Stimulated activated CD8-positive, alpha-beta memory T cell treated with anti-CD3 and anti-CD28 coated beads, Interleukin-4, amount 100 ng/mL, for 48 hours (primary cell): ENCODE results near the gene SLC30A10.
"Not testable (repeated sequence)": the region's sequence is repeated elsewhere in the genome, so short reads cannot be mapped to it uniquely, and the experiment has no call there.

ENCODE experiments used
- DNase-seq: peaks from one replicate; pipeline ENCODE4 v3.0.0-alpha.2; 2020

Gene SLC30A10

DNA sequence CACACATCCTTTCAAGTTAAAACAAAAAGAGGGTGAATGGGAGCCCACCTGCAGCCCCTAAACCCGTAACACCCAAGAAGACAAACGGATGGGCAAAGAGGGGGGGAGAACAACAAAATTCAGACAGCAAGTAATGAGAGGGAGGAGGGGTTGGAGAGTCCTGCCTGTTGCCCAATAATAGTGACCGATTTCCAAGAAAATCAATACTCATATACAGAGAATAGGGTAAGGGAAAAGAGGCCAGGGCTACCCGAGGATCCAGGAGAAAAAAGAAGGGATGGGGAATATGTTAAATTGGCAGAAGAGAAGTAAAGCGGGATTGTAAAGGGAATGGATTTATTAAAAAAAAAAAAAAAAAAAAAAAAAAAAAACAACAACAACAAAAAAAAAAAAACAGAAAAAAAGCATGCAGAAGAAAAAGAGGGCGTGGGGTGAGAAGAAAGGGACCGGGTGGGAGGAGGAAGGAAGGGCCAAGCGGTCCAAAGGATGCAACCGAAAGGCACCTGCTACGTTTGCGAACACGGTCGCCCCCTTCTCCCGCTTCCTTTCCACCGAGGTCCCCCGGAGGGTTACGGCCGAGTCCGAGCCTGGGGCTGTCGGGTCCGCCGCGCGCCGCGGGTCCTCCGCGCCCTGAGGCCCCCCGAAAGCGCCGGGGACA is 930 bp downstream of the SLC30A10 start:
- DNase-seq = no peak

- no peak for DNase-seq
These were observed 1.9 kb downstream of the SLC30A10 start for GRCh38 chr1:219926363-219926998.

- no peak for DNase-seq
These were observed 4.0 kb downstream of the SLC30A10 start for GRCh38 chr1:219924342-219924741.

DNA sequence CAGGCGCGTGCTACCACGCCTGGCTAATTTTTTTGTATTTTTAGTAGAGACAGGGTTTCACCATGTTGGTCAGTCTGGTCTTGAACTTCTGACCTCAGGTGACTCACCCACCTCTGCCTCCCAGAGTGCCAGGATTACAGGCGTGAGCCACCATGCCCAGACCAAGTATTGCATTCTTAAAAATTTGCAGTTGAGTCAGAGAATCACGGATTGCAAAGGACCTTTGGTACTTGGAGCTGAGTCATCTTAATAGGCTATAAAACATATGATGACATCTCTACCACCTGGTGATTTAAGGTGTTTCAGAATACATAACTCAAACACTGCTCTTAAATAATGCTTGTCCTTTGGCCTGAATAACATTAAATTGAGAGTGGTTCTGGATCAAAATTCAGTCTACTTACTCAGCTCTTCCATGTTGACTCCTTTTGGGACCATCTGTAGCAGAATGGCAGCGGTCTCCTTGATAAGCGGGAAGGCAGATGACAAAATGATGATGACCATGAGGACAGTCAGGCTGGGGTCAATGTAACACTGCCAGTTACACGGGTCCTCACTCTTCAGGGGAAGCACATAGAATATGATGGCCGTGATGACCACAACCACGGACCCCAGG is 10.4 kb downstream of the SLC30A10 start:
- DNase-seq = no peak

- no peak for DNase-seq
These were observed 11.1 kb downstream of the SLC30A10 start for GRCh38 chr1:219917281-219917680.

DNA sequence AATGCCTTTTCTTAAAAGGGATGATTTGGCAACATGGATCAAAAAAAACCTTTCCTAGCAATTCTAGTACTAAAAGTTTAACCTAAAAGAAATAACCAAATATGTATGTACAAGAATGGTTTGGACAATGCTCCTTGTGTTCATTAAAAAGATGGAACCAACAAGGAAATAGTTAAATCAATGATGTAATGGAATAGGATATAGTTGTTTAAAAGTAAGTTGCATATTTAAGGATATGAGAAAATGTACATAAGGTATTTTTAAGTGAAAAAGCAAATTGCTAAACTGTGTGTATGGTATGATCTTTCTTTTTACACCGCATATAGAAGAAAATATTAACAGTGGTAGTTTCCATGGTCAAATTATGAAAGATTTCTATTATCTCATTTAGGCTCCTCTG is 12.1 kb downstream of the SLC30A10 start:
- no peak for DNase-seq

DNA sequence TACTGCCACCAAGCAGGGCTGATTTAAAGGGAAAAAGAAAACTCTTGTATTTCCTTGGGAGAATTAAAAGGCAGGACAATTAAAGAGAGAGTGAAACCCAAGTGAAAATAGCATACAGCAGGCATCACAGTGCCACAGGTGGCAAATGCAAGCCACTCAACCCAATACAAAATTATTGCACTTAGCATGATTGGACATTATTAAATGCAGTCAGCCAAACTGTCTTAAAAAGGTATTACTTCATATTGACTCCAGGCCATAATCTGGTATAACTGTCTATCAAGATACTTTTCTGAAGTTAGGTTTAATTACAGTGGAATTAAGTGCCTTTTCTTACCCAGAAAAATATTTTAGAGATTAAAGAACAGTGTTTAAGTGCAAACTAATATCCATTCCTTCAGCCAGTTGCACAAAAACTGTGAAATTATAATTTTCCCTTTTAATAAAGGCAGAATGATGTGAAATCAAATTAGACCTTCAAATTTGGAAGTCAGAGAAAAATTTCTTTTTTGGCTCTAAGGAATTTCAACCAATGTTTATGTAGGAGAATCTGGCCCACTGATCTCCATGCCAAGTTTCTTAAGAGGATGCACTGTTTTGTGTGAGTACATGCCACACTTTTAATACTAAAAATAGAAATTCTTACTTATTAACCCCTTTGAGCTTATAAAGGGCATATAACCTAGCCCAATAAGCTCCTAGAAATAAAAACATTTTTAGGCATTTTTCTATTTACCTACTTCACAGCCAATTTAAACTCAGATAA is 15.2 kb downstream of the SLC30A10 start:
- no peak for DNase-seq

DNA sequence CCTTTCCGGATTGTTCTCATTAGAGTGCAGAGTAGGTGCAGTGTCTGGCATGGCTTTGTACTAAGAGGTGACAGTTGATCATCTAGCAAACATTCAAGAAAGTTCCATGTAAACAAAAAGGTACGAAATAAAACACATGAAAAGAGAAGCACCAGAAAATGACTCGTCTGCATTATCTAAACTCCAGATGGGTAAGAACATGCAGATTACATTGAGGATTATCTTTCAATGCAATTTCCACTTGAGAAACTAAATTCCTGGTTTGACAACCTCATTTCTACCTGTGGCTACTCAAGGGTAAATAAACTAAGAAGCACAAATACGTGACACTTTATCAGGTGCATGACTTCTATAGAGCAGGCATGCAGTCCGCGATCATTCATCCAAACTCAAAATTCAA is 17.6 kb downstream of the SLC30A10 start:
- no peak for DNase-seq

DNA sequence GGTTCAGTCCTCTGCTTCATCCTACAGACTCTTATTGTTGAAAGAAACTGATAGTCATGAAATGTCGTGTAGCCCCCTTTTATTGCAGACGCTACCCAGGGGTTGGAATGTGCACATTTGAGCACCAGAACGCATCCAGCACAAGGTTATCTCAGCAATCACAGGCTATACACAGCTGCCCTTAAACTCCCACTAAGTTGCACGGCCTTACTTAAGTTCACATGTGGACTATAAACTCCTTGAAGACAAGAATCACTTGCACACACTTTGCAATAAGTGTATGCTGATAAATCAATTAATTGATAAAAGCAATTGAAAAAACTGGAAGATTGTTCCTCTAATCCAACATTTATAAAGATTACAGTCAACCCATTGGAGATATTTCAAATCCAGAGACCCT is 18.9 kb downstream of the SLC30A10 start:
- DNase-seq = no peak

- no peak for DNase-seq
These were observed 20.2 kb downstream of the SLC30A10 start for GRCh38 chr1:219908170-219908569.

- no peak for DNase-seq
These were observed 20.6 kb downstream of the SLC30A10 start for GRCh38 chr1:219907772-219908070.

- DNase-seq = no peak
These were observed 21.2 kb downstream of the SLC30A10 start for GRCh38 chr1:219906924-219907771.

- DNase-seq = not testable (repeated sequence)
These were observed 21.8 kb downstream of the SLC30A10 start for GRCh38 chr1:219906565-219906923.

GRCh38 chr1:219905524-219905923 is 22.8 kb downstream of the SLC30A10 start:
- no peak for DNase-seq

DNA sequence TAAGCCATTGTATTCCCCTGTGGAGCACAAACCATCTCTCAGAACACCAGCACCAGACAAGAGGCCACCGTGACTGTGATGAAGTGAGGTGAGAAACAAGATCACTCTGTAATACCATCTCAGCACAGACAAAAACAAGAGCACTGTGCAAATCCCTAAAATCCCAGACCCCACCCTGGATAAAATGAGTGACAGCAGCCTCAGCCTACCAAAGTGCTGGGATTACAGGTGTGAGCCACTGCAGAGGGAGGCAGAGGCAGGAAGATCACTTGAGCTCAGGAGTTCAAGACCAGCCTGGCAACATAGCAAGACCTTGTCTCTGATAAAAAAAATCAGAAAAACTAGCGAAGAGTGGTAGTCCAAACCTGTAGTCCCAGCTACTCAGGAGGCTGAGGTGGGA is 23.4 kb downstream of the SLC30A10 start:
- no peak for DNase-seq

- DNase-seq = no peak
These were observed 24.9 kb downstream of the SLC30A10 start for GRCh38 chr1:219903353-219903871.

DNA sequence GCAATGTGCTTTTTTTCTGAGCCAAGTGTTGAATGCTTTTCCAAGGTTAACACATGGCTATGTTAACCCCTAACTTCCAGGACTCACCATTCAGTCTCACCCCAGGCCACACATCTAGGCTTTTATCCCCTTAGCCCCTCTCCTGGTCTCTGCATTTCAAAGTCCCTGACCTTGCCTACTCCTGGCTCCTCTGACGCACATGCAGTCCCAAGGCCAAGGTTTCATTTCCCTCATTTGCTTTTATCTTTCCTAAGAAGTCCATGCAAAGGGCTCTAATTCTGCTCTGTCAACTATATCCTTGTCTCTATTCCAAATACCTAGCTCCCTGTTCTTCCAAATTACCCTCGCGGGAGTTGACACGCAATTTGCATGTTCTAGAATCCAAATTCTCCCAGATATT is 25.4 kb downstream of the SLC30A10 start:
- DNase-seq = no peak

DNA sequence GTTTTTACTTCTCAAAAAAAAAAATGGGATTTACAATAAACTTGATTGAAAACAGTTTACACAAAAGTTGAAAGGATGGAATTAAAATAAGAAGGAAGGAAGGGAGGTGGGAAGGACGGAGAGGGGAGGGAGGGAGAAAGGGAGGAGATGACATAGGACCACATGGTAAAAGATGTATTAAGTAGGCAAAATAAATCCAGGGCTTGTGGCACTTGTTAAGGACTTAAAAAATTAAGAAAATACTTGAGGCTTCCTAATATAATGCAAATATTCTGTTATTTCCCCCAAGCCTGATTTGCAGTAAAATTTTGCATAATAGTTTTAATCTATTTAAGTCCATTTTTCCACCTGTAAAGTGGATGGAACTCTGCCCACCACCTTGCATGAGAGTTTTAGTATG is 27.5 kb downstream of the SLC30A10 start:
- DNase-seq = no peak

GRCh38 chr1:219900201-219900600 is 28.2 kb downstream of the SLC30A10 start:
- no peak for DNase-seq

- DNase-seq = no peak
These were observed 30.0 kb downstream of the SLC30A10 start for GRCh38 chr1:219898375-219898774.

DNA sequence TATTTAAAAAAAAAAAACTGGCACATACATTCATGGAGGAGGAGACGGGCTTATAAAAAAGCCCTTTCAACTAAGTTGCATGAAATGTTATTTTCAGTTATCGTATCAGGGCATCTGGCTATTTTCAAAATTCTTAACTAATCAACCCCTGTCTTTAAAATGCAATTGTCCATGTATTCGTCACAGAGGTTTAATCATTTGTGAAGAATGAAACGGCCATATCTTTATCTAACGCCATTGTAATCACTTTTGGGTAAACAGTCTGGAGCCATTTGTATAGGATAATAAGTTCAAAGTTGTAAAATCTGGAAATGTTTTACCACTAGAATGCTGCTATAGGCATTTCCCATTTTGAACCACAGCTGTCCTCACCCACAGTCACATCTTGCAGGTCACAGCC is 30.4 kb downstream of the SLC30A10 start:
- no peak for DNase-seq

DNA sequence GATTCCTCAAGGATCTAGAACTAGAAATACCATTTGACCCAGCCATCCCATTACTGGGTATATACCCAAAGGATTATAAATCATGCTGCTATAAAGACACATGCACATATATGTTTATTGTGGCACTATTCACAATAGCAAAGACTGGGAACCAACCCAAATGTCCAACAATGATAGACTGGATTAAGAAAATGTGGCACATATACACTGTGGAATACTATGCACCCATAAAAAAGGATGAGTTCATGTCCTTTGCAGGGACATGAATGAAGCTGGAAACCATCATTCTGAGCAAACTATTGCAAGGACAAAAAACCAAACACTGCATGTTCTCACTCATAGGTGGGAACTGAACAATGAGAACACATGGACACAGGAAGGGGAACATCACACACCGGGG is 36.1 kb downstream of the SLC30A10 start:
- not testable (repeated sequence) for DNase-seq

DNA sequence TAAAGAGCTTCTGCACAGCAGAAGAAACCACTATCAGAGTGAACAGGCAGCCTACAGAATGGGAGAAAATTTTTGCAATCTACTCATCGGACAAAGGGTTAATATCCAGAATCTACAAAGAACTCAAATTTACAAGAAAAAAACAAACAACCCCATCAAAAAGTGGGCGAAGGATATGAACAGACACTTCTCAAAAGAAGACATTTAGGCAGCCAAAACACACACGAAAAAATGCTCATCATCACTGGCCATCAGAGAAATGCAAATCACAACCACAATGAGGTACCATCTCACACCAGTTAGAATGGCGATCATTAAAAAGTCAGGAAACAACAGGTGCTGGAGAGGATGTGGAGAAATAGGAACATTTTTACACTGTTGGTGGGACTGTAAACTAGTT is 36.5 kb downstream of the SLC30A10 start:
- DNase-seq = not testable (repeated sequence)
